Measurements from ENCODE around the gene AHI1.

DNA sequence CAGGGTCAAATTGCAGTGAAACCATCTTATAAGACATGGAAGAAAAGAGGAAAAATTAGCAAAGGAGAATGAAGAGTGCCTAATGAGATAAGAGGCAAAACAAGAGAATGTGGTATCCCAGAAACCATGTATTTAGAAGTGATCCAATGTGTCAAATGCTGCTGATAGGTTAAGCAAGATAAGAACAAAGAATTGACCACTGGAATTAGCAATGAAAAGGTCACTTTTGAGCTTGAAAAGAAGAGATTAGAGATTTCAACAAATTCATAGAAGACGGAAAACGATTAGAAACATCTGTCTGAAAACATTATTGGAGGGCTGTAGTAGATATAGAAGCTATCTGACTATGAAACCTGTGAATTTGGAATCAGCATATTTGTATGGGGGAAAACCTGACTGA lies 112.2 kb downstream of the AHI1 start:
- TF ChIP-seq CTCF (IDR thresholded peaks at IDR 0.05) = no peak
- no peak for TF ChIP-seq EZH2 (IDR thresholded peaks at IDR 0.05; ENCODE audit: borderline replicate concordance, insufficient read depth, low read depth, low read length, poor library complexity, severe bottlenecking)

Measured in B cell (primary cell).